Body of pancreas (tissue), 4 donors: Measurements from ENCODE around the gene CREM. TPM values are rescaled to one million over a fixed set of nuclear protein-coding genes. Genes with fewer than 3 reads are reported as not detected.
A peak's percentile ranks its signal among the peaks of the same experiment; 100 is the strongest.

ENCODE experiments used
- ATAC-seq: fragments of 150-250 bp; one replicate; pipeline ENCODE4 v1.9.1; 2016
- DNase-seq, 4 donors: peaks; one replicate each; pipeline ENCODE4 v3.0.0-alpha.2; 2019
- H3K27ac ChIP-seq, 4 donors: fragments of 200-600 bp; sonication (generic); 1 replicate in 3 of 4; 2 replicates in 1 of 4; pipeline versions ENCODE4 v1.5.1 to v1.6.1; 2016 to 2019; ENCODE audit warnings: mild to moderate bottlenecking in 1 of 4, mixed read lengths in 1 of 4, moderate library complexity in 1 of 4
- H3K27me3 ChIP-seq, 2 donors: fragments of 200-600 bp; sonication (generic); one replicate each; pipeline ENCODE4 v1.6.0; 2016; ENCODE audit warnings: mild to moderate bottlenecking in 1 of 2
- H3K36me3 ChIP-seq, 2 donors: fragments of 200-600 bp; sonication (generic); replicated peaks in 1 of 2; 2 replicates each; pipeline ENCODE4 v1.5.1; 2016; ENCODE audit warnings: low read depth in 2 of 2; ENCODE audit not compliant: insufficient read depth in 1 of 2
- H3K4me1 ChIP-seq: fragments of 200-600 bp; sonication (generic); one replicate; pipeline ENCODE4 v1.6.0; 2016
- H3K4me3 ChIP-seq, 2 donors: fragments of 200-600 bp; sonication (generic); 1 replicate in 1 of 2; 2 replicates in 1 of 2; pipeline ENCODE4 v1.5.1; 2016 to 2019
- H3K9me3 ChIP-seq, 3 donors: fragments of 200-600 bp; sonication (generic); 1 replicate in 2 of 3; 2 replicates in 1 of 3; pipeline ENCODE4 v1.5.1; 2016
- POLR2A ChIP-seq, 3 donors: fragments of 450-650 bp; IDR thresholded peaks; one replicate each; pipeline ENCODE4 v1.6.1; 2016; ENCODE audit warnings: antibody characterized with exemption in 3 of 3, mild to moderate bottlenecking in 2 of 3
- WGBS, 2 donors: methylation state at CpG; one replicate each; pipeline ENCODE4 v1.1.5; 2017; 5-methylcytosine and 5-hydroxymethylcytosine counted together
- intact Hi-C: fragments of 100-400 bp; cut with DNase I; formaldehyde crosslinking; loops from one replicate; pipeline ENCODE4 v1.15.1; 2023
- total RNA-seq, 2 donors: library from RNA; depleted of rRNA; stranded (reverse); fragments of >200 nt; gene quantifications; one replicate each; pipeline ENCODE4 v1.1.0, GENCODE V29; 2016
- TF ChIP-seq, protein P1 (sequence below), 7 experiments: fragments of 450-650 bp in 4 of 7; fragments of 200-600 bp in 3 of 7; sonication (generic) in 3 of 7; IDR thresholded peaks; one replicate each; pipeline ENCODE4 v1.5.1; 2016 to 2019; ENCODE audit warnings: antibody characterized with exemption in 7 of 7

The CREM gene
- total RNA-seq, 2 donors from 2014 or later, result 10.5 to 26.7 TPM

DNA sequence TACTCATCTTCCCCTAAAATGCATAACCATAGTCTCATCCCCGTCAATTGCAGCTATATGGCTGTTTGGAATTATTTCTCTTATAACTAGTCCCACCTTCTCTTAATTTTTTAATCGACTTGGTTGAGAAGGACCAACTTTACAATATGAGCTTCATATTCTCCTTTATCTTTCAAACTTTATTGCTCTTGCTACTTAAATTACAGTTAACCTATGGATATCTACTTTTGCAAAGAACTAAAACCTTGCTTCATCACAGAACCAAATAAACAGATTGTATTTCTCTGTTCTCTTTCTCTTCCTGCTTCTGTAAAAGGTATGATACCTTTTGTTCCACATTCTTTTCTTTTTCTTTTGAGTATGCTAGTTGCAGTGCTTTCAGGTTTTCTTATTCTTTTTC lies 6.1 kb downstream of the CREM start:
- Histone ChIP-seq H3K4me1 (peaks cover 32% of the 10 kb centered on the region), H3K36me3 (no peaks in the 10 kb centered on the region), H3K4me3 (no peak overlapping the region), H3K27ac (no peak overlapping the region), H3K27me3 (no peaks in the 10 kb centered on the region), H3K9me3 (no peaks in the 10 kb centered on the region)
- no peak for ATAC-seq
- no peak for TF ChIP-seq POLR2A (IDR thresholded peaks at IDR 0.05)
- TF ChIP-seq, protein P1, sequence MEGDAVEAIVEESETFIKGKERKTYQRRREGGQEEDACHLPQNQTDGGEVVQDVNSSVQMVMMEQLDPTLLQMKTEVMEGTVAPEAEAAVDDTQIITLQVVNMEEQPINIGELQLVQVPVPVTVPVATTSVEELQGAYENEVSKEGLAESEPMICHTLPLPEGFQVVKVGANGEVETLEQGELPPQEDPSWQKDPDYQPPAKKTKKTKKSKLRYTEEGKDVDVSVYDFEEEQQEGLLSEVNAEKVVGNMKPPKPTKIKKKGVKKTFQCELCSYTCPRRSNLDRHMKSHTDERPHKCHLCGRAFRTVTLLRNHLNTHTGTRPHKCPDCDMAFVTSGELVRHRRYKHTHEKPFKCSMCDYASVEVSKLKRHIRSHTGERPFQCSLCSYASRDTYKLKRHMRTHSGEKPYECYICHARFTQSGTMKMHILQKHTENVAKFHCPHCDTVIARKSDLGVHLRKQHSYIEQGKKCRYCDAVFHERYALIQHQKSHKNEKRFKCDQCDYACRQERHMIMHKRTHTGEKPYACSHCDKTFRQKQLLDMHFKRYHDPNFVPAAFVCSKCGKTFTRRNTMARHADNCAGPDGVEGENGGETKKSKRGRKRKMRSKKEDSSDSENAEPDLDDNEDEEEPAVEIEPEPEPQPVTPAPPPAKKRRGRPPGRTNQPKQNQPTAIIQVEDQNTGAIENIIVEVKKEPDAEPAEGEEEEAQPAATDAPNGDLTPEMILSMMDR (IDR thresholded peaks at IDR 0.05), result no peak
- intact Hi-C loops, result no loop called here
- DNase-seq, result no peak
- whole genome bisulfite sequencing, 2 donors, result 92 to 95% methylated on average over 2 of the region's 2 CpGs

DNA sequence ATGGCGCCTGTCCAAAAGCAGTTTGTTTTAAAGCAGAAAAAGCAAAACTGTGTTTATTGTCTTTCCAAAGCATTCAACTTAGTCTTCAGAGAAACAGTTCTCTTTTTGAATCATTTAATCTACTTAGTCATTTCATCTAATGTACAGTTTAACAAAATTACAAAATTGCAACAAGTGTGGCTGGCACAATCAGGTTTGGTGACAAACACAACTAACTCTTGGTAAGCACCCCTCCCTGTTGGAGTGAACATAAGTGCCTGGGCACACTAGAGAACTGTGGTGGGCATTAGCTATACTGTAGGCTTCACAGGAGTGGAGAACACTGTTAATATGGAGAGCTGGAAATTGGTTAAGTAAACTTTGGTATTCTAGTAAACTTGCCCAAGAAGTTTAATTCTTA lies 6.9 kb downstream of the CREM start:
- H3K27me3 ChIP-seq, result no peaks in the 10 kb centered on the region
- H3K9me3 ChIP-seq, result no peaks in the 10 kb centered on the region
- TF ChIP-seq, protein P1 (IDR thresholded peaks at IDR 0.05), result no peak
- no peak for TF ChIP-seq POLR2A (IDR thresholded peaks at IDR 0.05)
- peaks cover 24% of the 10 kb centered on the region for H3K4me1 ChIP-seq
- no peak for ATAC-seq
- no peak for DNase-seq
- 20 to 92% methylated on average over 1 of the region's 1 CpG for WGBS, 2 donors
- H3K36me3 ChIP-seq, result no peaks in the 10 kb centered on the region
- intact Hi-C loops, result no loop called here
- no peak overlapping the region for H3K4me3 ChIP-seq
- no peak overlapping the region for H3K27ac ChIP-seq

DNA sequence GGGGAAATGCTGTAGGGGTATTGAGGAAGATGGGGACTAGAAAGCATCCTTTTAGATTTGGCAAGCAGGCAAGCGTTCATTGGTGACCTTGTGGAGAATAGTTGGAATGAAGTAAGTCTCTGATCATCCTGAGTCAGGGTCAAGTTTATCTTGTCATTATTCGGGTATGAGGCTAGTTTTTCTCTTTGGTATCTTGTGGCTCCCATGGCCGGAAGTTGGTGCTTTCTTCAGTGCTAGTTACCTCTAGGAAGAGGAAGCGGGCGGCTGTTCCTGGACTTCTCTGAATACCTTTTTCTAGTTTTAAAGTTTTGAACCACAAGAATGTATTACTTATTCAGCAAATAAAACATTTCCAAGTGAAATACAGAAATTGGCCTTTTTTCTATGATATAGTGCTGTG lies 9.2 kb downstream of the CREM start:
- ATAC-seq, result no peak
- H3K4me1 ChIP-seq, result peaks cover 15% of the 10 kb centered on the region
- TF ChIP-seq POLR2A (IDR thresholded peaks at IDR 0.05), result no peak
- TF ChIP-seq, protein P1 (IDR thresholded peaks at IDR 0.05), result no peak
- H3K9me3 ChIP-seq, result no peaks in the 10 kb centered on the region
- no peak for DNase-seq
- WGBS, 2 donors, result 68 to 76% methylated on average over 5 of the region's 5 CpGs
- H3K27me3 ChIP-seq, result no peaks in the 10 kb centered on the region
- intact Hi-C loops, result no loop called here
- no peak overlapping the region for H3K27ac ChIP-seq
- no peak overlapping the region for H3K4me3 ChIP-seq
- no peaks in the 10 kb centered on the region for H3K36me3 ChIP-seq

DNA sequence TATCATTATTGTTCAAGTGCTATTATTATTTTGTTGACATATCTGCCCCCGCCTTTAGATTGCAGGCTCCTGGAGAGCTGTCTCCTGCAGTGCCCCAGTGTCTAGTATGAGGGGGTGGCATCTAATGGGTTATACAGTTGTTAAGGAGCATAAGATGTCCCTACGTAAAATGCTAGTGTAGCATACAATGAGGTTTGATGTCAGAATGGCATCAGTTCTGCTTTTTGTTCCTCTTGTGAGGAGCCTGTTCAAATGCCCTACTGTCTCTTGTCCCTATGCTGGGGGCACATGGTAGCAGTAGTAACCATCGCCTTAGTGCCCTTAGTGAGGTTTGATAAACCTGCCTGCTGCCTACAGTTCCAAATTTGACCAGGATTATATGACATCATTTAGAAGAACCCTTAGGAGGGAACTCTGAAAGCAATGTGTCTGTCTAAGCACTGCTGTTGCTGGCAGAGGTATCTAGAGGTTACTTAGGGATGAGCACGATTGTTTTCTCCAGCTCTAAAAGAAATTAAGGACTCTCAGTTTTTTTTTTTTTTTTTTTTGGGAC lies 9.7 kb downstream of the CREM start:
- no peak overlapping the region for H3K27ac ChIP-seq
- intact Hi-C loops, result no loop called here
- no peaks in the 10 kb centered on the region for H3K27me3 ChIP-seq
- DNase-seq (no peak), ATAC-seq (no peak)
- TF ChIP-seq, protein P1 (IDR thresholded peaks at IDR 0.05), result no peak
- TF ChIP-seq POLR2A (IDR thresholded peaks at IDR 0.05), result no peak
- H3K4me3 ChIP-seq, result no peak overlapping the region
- no peaks in the 10 kb centered on the region for H3K36me3 ChIP-seq
- H3K9me3 ChIP-seq, result no peaks in the 10 kb centered on the region
- H3K4me1 ChIP-seq, result peaks cover 15% of the 10 kb centered on the region
- WGBS, 2 donors, result 76 to 86% methylated on average over 4 of the region's 4 CpGs

DNA sequence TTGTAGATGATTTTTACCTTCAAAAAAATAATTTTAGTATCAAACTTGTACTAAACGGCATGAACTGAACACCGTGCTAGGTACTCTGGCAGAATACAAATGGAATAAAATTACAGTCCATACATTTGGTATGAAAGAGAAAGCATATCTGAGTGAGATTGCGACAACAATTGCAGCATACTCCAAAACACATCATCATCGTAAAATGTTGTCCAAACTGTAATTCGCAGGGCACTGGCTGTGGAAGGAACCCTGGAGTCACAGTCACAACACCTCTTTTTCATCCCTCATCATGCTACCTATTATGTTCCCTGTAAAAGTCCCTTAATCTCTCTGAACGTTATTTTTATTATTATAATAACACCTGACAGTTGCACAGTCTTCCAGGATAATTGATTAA lies 13.5 kb downstream of the CREM start:
- H3K4me3 ChIP-seq, result no peak overlapping the region
- peaks cover 15% of the 10 kb centered on the region for H3K4me1 ChIP-seq
- no peaks in the 10 kb centered on the region for H3K36me3 ChIP-seq
- DNase-seq, result no peak
- 76 to 83% methylated on average over 6 of the region's 6 CpGs for WGBS, 2 donors
- H3K27ac ChIP-seq, result peak overlapping the region in 1 of 4 donors; percentile 64
- TF ChIP-seq, protein P1 (IDR thresholded peaks at IDR 0.05), result no peak
- TF ChIP-seq POLR2A (IDR thresholded peaks at IDR 0.05), result no peak
- no peaks in the 10 kb centered on the region for H3K27me3 ChIP-seq
- intact Hi-C loops, result no loop called here
- H3K9me3 ChIP-seq, result no peaks in the 10 kb centered on the region
- no peak for ATAC-seq
